GM20431 (cell line): Measurements from ENCODE around the gene SLC34A2.
"Not testable (repeated sequence)": the region's sequence is repeated elsewhere in the genome, so short reads cannot be mapped to it uniquely, and the experiment has no call there.

ENCODE experiments used
- in situ Hi-C: fragments of 300-500 bp; cut with MseI, MboI; formaldehyde crosslinking; loops from one replicate; pipeline ENCODE4 v1.15.0; 2020; ENCODE audit warnings: low sequenced_read_pairs; ENCODE audit not compliant: unreplicated experiment

SLC34A2 gene

GRCh38 chr4:25654971-25655963 is at the start of gene SLC34A2:
Gene SLC34A2, plus strand, starts transcription at chr4:25655851. Its CDS starts 6,650 bp downstream, at chr4:25662501.
- in situ Hi-C loops: no loop called here

GRCh38 chr4:25608644-25609043 is 47.0 kb upstream of the SLC34A2 start:
- in situ Hi-C loops: no loop called here

- in situ Hi-C loops: no loop called here
These were observed 45.7 kb upstream of the SLC34A2 start for GRCh38 chr4:25609976-25610375.

DNA sequence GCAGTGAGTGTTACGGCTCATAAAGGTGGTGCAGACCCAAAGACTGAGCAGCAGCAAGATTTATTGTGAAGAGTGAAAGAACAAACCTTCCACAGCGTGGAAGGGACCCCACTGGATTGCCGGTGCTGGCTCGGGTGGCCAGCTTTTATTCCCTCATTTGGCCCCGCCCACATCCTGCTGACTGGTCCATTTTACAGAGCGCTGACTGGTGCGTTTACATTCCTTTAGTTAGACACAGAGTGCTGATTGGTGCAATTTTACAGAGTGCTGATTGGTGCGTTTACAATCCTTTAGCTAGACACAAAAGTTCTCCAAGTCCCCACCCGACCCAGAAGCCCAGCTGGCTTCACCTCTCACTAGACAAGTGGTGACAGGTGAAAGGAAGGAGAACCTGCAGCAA is 42.0 kb upstream of the SLC34A2 start:
- in situ Hi-C loops: not testable (repeated sequence)

- in situ Hi-C loops: no loop called here
These were observed 40.8 kb upstream of the SLC34A2 start for GRCh38 chr4:25614807-25615206.

DNA sequence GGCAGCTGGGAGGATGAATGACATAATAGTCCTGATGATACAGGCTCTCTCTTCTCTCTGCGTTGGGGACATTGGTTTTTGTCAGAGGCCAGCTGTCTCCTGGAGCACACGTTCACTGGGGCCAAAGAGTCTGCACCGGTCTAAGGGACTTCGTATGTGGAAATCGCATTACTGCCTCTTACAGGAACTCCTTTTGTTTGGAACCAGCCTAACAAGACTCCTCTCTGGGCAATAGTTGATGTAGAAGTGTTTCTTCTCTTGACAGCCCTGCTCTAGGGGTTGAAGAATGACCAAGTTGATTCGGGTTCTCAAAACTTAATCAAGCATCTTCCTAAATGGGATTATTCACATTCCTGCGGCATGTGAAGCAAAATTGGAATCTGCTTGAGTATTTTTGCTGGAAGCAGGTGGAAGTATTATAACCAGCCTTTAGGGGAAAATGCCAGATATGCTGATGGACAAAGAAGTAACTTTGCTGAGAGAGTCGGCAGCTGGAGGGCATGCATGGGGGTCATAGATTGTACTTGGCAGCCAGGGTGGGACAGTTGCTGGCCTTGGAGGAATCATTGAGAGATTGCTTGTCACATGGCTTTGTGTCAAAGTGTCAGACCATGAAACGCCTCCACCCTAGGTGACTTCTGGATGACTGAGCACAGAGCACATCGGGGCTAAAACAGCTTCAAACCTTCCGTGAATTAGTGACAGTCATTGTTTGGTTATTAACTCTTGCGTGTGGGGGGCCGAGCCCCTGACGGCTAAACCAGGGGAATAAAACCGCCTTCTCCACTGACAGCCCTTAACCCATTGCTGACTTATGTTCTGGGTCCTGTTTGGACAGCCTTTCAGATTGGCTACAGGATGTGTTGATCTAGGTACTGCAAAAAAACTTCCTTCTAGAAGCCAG is 34.4 kb upstream of the SLC34A2 start:
- in situ Hi-C loops: no loop called here

DNA sequence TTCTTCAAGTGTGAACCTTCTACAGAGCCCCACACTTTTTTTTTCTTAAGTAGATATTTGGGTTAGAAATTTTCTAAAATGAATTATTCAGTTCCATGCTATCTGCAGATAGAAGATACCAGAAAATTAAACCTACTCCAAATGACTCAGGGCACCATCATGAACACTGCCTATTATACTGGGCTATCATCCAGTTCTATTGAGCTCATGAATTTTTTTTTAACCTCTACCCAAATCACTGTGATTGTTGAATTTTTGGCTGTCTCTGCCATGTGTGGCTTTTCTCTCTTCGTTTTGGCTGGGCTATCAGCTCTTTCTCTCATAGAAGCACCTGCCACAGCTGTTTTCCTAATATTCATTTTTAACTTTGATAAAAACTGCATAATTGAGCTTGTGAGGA is 31.0 kb upstream of the SLC34A2 start:
- in situ Hi-C loops: no loop called here

GRCh38 chr4:25628451-25628850 is 27.2 kb upstream of the SLC34A2 start:
- in situ Hi-C loops: no loop called here

DNA sequence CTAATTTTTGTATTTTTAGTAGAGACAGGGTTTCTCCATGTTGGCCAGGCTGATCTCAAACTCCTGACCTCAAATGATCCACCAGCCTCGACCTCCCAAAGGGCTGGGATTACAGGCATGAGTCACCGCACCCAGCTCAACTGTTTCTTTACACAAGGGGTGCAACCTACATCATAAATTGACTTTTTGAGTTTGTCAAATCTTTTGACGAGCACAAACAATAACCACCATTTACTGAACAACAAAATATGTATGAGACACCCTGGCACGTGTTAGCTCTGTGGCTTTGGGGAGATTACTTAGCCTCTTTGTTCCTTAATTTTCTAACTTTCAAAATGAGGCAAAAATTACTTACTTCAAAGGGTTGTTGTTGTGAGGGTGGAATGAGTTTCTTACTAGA is 23.5 kb upstream of the SLC34A2 start:
- in situ Hi-C loops: no loop called here

DNA sequence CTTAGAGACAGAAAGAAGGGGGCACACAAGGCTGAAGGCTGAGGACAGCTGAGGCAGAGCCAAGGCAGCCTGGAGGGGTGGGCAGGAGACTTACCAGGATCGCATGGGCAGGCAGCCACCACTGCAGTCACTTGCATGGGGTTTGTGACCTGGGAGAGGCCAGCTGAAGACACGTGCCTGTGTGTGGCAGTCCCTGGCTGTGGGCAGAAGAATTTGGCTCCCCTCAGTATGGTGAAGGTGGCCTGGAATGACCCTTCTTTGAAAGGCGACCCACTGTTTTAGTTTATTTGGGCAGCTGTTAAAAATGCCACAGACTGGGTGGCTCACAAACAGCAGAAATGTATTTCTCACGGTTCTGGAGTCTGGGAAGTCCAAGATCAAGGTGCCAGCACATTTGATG is 22.1 kb upstream of the SLC34A2 start:
- in situ Hi-C loops: no loop called here

- in situ Hi-C loops: no loop called here
These were observed 20.1 kb upstream of the SLC34A2 start for GRCh38 chr4:25635501-25635900.

GRCh38 chr4:25637581-25638220 is 17.9 kb upstream of the SLC34A2 start:
- in situ Hi-C loops: no loop called here

GRCh38 chr4:25638221-25638601 is 17.4 kb upstream of the SLC34A2 start:
- in situ Hi-C loops: no loop called here

- in situ Hi-C loops: no loop called here
These were observed 16.8 kb upstream of the SLC34A2 start for GRCh38 chr4:25638806-25639205.

DNA sequence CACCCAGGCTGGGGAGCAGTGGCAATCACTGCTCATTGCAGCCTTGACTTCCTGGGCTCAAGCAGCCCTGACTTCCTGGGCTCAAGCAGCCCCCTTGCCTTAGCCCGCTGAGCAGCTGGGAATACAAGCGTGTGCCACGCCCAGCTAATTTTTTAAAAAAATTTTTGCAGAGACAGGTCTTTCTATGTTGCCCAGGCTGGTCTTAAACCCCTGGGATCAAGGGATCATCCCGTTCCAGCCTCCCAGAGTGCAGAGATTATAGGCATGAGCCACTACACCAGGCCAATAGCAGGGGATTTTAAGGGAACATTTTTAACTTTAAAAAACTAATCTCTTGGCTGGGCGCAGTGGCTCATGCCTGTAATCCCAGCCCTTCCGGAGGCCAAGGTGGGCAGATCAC is 5.3 kb upstream of the SLC34A2 start:
- in situ Hi-C loops: no loop called here

GRCh38 chr4:25651682-25652081 is 4.0 kb upstream of the SLC34A2 start:
- in situ Hi-C loops: no loop called here

DNA sequence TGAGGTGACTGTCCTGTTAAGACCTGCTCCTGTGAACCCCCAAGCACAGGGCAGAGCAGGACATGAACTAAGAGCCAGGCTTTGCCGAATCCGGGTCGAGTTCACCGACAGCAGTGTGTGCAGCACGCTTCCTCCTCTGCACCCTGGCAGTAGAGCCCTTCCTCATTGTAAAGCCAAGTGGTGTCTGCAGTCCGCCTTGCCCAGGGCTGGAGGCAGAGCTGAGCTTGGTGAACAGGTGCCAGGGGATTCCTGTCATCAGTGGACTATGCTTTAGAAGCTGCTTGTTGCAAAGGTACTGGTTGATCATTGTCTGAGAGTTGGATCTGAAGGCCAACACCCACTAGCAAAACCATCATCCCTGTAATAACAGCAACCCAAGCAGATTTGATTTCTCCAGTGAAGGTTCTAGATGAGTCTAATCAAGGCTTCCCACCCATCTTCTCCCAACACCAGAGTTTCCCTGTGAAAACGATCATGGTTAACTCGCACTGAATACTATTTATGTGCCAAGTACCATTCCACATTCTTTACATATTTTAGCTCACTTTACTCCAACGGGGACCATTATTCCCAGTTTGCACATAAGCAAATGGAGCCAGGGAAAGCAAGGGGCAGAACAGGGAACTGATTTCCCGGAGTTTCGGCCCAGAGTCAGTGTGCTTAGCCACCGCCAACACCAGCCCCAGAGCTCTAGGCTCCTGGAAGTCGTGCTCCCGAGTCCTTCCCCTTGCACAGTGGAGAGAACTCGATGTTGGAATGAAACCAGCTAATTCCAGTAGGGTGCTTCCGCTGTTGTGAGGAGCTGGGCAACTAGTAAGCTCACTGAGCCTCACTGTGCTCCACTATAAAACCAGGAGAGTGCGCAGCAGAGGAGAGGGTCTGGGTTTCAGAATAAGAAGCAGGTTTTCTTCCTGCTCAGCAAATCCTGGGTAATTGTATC is 1.4 kb upstream of the SLC34A2 start:
- in situ Hi-C loops: no loop called here

- in situ Hi-C loops: no loop called here
These were observed 380 bp downstream of the SLC34A2 start for GRCh38 chr4:25656031-25656430.

DNA sequence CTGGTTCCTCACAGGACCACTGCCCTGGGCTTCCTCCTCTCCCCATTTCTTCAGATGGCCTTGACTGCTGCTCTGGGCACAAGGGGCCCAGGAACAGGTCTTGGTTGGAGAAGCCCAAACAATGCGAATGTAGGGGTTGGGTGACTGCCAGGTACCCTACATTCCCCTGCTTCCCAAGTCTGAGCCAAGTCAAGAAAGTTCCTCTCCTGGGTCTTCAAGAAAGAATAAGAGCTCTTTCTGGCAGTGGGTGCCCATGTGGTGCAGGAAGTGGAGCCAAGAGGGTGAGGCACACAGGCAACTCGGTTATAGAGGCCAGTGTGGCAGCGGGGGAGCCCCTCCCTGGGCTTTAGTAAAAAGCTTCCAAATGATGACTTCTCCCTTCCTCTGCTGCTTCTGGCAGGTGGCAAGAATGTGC is 2.7 kb downstream of the SLC34A2 start:
- in situ Hi-C loops: no loop called here
